T-helper 1 cell (primary cell): Measurements from ENCODE around the gene PAK6.

ENCODE experiments used
- DNase-seq, 5 donors: peaks; one replicate each; pipeline ENCODE4 v3.0.0-alpha.2; 2012 to 2020

Gene PAK6

DNA sequence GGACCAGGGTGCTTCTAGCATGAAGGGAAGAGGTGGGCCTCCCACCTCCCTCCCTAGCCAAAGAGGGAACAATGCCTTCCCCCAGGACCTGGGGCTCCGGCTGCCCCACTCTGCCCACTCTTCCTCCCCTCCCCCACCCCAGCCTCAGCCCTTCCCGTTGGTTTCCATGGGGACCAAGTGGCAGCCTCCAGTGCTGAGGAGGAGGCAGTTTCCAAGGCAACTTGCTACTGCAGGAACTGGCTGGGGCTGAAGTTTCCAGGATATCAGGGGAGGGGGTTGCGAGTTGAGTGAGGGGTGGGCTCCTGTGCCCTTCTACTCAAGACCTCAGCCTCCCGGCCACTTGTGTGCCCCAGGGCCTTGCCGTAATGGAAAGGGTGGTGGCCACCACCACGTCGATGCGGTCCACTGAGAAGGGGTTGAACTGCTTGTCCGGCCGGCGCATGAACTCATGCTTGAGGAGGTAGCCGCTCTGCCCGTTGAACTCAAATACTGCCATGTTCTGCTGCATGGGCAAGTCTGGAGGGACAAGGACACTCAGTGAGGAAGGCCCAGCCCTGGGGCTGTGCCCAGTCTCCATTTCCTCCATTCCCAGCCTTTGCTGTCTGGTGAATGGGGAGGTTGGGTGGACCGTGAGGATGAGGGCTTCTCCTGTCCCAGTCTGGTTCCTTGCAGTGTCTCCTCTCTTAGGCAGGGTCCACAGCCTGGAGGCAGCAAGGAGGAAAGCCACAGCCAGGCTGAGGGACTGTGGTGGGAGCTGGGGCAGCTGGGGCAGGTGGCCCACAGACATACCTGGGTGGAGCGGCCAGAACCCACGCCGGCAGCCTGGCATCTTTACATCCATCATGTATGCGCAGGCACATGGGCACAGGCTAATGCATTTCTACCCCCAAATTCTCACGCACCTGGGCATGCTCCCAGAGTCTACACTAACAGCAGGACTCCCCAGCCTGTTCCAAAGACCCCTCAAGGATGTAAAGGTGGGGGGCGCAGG is 55.3 kb downstream of the PAK6 start:
- no peak for DNase-seq

DNA sequence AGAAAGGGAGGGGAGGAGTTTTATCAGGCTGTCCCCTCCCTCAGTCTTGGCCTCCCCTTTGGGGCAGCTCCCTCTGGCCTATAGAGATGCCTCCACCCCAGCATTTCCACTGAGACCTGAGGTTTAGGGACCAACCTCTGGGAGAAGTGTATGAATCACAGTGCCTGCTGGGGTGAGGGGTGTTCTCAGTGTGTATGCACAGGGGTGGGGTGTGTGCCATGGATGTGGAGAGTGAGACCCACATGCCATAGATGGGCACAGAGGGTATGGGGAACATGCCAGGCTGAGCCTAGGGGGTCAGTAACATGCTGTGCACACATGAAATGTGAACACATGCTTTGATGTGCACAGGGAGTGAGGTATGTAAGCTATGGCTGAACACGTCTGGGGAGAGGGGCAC is 56.4 kb downstream of the PAK6 start:
- no peak for DNase-seq

DNA sequence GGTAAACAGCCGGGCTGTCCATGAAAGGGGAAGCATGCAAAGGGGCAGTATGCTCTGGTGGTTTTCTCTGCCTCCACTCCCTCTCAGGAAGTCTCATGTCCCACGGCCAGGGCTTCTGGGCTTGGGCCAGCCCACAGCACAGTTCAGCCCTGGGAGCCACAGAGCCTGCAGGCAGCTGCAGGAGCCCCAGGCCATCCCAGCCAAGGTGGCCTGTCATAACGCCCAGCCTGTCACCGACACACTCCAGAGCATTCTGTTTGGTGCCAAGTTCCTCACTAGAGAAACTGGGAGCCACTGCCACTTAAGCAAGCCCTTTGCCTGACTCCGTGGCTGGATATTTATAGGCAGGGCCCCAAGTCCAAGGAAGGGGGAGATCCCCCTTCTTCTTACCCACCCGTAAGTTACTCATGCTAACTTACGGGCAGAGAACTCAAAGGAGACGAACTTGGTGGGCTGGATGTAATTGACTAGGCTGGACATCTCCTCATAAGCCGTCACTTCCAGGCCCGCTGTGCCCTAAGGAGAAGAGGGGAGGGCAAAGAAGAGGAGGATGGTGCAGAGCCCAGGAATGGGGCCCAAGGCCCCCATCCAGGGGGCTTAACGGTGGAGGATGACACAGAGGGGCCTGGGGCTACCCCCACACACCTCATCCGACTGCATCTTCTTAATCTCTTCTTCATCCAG is 57.2 kb downstream of the PAK6 start:
- no peak for DNase-seq

DNA sequence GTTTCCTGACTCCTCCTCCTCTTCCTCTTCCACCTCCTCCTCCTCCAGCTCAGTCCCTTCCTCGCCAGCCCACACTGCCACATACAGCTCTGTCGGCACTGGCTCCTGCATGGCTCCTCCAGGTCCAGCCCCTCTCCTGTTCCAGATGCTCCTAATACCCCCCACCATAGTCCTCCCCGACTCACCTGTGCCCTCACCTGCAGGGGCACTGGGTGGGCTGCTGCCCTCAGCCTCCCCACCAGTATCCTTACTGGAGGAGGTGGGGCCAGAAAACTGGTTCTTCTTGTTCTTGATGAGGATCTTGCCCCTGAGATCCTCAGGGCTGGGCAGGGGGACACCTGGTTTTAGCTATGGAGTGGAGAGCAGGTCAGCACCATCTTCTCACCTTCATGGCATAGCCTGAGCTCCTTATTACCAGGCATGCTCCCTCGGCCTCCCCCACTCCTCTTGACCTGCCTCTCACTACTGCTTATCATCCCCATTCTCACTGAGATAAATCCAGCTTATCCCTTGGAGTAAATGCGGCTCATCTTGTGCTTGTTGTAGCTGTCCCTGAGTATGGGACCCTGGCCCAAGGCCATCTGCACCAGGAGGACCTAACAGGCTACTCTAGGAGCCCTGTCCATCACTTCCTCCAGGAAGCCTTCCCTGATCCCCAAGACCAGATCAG is 57.8 kb downstream of the PAK6 start:
- no peak for DNase-seq

DNA sequence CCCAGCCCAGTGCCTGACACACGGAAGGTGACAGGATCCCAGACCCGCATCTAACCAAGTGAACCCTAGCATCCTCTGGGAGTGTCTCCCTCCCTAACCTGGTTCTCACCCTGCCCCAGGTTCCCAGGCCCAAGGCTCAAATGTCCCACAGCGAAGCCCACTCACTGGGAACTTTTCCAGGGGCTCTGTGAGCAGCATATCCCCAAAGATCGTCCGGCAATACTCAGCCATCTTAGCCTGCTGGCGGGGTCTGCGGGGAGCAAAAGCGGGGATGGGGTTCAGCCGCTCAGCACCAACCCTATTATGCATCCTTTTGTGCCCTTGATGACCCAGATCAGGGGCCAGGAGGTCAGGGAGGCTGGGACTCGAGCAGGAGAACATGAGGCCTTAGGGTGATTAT is 58.5 kb downstream of the PAK6 start:
- no peak for DNase-seq

DNA sequence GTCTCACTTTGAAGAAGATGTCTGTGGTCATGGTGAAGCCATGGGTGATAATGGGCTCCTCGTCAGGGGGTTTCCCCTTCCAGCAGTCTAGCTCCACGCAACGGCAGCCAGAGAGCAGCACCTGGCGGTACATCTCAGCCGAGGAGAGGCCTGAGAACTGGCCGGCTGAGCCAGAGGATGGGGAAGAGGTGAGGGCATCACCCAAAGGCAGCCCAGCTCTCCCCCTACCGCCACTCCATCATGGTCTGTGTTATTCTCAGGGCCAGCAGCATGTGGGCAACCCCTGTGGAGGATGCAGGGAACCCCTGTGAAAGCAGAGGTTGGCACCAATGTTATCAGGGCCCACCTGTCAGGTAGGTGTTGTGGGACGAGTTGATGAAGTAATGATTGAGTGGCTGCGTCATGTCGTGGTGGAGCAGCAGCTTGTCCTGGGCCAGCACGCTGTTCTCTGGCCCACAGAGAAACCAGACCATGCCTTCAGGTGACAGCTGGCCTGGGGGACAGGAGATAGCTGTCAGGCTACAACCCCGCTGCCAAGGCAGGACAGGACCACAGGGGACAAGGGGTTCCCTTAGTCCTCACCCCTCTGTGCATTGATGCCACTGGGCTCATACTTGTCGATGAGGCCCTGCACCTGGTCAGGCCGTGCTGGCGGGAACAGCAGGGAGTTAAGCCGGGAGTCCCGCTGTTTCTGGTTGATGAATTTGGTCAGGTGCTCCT is 59.5 kb downstream of the PAK6 start:
- no peak for DNase-seq

DNA sequence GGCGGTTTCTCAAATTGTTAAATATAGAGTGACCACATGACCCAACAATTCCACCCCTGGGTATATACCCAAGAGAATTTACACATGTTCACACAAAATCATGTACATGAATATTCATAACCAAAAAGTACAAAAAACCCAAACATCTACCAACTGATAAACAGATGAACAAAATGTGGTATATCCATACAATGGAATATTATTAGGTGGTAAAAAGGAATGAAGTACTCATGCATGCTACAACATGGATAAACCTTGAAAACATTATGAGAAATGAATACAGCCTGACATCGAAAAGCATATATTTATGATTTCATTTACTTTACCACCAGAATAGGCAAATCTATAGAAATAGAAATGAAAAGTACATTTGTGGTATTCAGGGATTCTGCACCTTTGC is 61.5 kb downstream of the PAK6 start:
- DNase-seq, result no peak

DNA sequence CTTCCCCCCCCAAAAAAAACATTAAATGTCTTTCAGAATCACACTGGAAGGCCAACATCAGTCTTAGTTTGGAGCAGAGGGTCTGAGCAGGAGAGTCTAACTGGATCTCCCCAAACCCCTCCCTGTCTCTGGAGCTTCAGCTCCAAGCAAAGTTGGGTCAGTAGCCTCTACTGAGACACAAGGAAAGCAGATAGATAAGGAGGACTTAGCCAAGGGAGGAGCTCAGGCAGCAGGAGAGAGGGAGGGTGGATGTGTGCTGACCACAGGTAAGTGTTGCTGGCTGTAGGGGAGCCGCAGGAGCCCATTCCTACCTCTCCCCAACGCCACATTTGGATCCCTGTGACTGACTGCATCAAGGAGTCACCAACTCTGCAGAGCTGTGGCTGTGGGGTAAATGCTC is 61.9 kb downstream of the PAK6 start:
- no peak for DNase-seq

DNA sequence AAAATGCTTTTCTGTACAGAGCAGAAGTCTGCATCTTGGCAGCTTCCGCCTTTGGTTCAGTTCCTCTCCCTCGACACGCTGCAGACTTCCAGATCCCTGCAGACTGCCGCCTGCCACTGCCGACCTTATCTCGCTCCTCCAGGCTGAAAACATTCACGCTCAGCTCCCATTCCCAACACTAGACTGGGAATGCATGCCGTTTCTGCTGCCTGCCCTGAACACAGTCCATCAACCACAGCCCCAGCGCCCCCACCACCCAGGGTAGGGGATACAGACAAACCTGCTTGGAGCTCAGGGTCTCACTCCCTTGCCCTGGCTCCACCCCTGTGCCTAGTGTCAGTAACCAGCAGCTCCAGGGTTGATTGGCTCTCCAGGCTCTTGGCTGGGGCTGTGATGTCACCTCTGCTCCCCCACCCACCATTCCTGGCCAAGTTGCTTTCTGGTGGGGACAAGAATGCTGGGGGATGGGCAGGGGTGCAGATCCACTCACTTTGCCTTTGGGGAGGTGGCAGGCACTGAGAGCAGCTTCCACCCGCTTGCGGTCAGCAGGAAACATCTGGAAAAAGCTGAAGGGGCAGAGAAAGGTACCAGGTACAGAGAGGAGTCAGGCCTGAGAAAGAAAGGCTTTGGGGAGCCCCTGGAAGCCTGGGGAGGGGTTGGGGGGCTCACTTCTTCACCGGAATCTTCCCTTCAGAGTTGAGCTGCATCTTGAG is 62.8 kb downstream of the PAK6 start:
- no peak for DNase-seq

DNA sequence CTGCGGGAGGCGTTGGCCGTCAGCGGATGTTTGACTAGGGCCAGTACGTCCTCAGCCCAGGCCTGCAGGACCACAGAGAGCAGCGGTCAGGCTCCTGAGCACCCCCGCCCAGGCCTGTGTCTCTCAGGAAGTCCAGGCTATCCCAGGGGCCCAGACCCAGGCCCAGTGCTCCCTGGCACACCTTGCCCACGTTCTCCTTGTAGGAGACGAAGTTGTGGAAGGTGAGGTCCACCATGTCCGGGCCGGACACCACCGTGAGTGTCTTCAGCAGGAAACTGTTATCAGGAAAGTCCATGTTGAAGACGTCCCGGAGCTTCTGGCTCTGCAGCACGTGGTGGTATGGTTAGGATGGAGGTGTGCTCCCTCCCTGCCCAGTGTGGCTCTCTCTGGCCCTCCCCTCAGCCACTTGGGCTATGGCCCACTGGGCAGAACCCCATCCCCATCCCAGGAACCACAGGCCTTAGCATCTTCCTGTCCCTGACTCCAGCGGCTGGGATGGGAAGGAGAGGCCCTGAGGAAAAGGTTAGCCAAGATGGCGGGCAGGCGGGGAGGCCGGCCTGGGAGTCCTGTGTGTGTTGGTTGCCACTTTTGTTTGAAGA is 63.5 kb downstream of the PAK6 start:
- DNase-seq, result no peak

DNA sequence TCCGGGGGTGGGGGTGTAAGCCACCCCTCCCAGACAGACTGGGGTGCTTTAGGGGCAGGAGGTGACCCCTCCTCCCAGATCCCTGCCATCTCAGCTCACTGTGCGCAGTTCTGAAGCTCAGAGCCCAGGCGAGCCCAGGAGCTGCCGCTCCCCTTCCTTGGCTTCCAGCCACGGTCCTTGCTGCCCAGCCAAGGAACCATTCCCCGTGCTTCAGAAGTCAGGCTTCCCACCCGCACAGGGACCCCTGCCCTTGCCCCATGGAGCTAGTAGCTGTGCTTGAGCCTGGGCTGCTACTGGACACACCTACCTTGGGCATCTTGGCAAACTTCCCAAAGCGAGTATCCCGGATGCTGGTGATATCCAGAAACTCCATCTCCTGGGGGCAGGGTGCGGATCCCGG is 64.1 kb downstream of the PAK6 start:
- DNase-seq, result no peak

DNA sequence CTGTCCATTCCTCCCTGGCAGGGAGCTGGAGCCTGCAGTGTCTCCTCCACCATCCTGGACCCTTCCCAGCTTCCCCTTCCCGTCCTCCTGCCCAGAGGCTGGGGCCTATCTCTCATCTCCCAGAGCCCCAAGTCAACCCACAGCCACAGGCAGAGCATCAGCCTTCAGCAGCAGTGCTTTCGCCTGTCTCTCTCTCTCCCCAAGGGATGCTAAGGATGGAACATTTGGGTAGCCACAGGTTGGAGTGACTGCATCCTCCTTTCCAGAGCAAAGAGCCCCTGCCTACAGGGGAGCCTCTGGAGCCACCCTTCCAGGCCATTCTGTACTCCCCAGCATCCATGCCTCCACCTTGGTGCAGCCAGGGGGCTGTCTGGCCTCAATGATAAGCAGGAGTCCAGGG is 64.7 kb downstream of the PAK6 start:
- DNase-seq, result no peak

DNA sequence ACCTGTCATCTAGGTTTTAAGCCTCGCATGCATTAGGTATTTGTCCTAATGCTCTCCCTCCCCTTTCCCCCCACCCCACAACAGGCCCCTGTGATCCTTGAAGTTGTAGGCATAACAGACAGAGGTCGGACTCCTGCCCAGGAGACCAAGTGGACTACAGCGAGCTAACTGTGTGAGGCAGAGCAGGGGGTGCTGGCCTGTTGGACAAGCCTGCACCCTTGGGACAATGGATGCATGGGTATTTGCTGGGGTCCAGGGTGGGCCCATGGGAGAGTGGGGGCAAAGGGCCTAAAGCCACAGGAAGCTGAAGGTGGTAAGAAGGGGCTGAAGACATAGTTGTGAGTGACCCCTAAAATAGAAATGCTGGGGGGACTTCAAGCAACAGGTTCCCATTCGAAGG is 66.4 kb downstream of the PAK6 start:
- DNase-seq, result no peak

DNA sequence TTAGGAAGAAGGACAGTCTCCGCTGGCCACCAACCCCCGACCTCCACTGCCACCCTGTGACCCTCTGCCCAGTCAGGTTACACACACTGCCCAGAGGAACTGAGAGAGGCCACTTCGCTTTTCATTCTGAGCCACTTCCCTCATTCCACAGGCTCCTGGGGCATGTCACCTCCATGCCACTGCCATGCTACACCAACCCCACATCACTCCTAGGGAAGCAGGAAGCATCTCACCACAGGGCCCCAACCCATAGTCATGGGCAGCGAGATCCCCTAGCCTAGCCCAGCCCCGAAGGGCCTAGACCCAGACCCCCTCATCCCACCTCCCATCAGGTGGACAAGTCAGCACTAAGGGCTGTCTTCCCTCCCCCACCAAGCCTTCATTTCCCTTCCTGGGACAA is 67.5 kb downstream of the PAK6 start:
- no peak for DNase-seq

DNA sequence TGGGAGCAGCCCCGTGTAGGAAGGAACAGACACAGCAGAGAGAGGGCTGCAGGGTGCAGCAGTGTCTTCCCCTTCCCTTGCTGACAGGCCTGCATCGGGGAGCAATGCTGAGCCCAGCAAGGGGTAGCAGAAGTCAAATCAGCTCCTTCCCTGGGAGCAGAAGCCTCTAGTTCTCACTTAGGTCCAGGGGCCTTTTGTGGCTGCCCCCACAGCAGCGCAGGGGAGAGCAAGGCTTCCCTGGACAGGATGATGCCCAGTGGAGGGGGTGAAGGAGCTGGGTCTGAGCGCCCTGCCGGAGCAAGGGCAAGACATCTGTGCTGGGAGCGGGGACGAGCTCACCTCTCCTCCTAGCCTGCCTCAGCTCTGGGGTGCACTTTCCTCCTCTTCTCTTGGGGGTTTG is 68.0 kb downstream of the PAK6 start:
- DNase-seq, result no peak

DNA sequence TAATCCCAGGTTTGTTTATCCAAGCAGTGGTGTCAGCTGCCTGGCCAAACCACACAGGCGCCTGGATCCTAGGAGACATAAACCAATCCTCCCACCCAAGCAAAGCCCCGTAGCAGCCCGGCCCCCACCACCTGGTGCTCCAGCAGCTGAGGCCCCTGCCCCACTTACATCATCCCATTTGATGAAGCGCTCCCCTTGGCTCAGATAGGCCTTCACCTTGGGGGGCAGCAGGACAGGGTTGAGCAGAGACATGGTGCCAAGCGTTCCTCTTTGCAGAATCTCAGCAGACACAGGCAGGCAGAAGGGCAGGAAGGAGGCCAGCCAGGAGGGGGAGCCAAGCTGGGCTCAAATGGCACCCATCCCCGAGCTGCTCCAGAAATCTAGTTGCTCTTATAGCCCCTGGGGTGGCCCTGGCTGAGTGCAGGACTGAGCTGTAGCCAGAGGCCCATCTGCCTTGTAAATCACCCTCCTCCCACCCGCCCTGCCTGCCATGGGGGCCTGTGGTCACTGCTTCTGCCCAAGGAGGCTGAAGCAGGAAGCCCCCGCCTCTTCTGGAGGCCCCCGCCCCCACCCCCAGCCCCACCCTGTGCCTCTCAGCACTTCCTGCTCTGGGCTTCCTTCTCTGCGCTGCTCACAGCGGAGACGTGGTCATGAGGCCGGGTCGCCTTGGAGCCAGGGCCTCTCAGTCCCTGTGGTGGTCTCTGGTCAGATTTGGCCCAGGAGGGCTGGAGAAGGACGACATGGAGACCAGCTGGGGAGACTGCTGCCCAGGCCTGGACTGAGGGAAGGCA is 68.8 kb downstream of the PAK6 start, which contains the start of gene PLCB2:
TSS of gene PLCB2 (minus strand) at position 515 of the 791 bp plus-strand sequence. CDS start at position 252, 263 bp downstream.
- peak; percentile 36 to 78 (median 55) for DNase-seq

DNA sequence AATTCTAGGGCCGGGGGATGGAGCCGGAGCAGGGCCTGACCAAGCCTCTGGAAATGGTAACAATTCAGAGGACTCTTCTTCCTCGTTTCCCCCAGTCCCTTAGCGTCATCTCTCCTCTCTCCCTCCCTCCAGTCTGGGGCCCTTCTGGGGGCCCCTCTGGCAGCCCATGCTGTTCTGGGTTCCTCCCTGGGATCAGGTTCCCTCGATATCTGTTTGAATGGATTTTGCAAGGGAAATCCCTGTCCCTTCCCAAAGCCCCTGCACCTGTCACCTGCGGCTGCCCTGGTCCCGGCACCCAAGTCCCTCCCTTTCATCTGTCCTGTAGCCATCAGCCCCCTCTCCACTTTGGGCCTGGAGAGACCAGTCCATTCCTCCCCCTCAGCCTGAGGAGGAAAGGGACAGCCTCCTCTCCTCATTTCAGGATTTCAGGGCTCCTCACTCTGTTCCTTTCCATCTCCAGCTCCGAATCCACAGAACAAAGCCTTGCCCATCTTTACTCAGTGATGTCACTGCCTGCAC is 70.5 kb downstream of the PAK6 start:
- DNase-seq, result no peak

DNA sequence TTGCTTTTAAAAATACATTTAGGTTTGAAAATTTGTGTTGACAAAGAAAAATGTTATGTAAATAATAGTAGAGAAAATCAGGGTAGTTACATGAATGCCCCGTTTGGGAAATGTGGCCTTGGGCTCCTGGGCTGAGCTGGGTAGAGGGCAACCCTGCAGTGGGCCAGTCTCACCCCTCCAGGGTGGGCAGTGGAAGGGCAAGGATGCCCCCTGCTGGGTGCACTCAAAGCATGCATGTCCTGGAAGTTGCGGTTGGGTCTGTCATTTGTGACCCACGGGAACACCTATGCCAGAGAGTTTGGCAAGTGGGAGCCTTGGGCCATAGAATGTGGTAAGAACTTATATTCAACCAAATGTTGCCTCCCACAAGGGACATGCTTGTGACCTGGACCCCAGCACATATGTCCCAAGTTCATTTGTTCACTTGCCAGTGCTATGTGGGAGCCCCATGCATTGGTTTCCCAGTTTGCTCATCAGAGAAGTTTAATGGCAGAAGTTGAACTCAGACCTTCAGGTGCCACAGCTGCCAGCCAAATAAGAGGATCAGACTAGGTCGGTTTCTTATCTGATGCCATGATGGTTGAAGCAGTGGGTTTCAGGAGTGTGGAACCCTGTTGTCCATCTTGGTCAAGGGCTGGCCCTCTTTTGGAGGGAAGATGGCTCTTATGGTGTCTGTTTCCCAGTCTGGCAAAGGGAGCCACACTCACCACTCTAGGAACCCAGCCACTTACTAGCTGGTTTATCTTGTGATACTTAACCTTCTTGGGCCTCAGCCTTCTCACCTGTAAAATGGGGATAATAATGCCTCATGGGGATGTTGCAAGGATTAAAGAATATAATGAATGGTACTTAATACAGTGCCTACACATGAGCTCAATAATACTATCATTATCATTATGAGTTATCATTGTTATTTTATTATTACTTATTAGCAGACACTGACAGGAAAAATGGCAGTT is 71.4 kb downstream of the PAK6 start:
- peak in 3 of 5 donors; percentile 40 to 67 (median 40) for DNase-seq

DNA sequence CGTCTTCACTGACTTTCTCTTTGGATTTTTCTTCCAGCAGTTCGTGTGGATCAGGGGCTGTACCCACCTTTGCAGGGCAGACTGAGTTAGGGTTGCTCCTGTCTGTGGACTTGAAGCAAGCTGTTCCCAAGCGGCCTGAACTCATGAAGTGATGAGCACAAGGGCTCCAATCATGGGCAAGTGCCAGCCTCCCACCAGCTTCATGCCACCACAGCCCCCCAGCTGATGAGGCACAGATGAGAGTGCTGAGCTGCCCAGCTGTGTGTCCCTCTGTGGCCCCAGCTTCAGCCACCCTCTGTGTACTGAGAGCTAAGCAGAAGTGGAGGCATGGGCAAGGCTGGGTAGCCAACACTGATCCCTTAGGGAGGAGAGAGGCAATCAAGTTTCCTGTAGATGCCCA is 72.1 kb downstream of the PAK6 start:
- no peak for DNase-seq
